H1 (cell line): ENCODE measurements around the gene PLPPR3. TPM values are rescaled to one million over a fixed set of nuclear protein-coding genes. Genes with fewer than 3 reads are reported as not detected.

Experiments
- CTCF ChIA-PET: fragments of 300-600 bp; sonication (Branson Sonifier 250); formaldehyde crosslinking; loops from one replicate; lab custom pipeline; 2021; ENCODE audit not compliant: partially characterized antibody; lab: Charles Lee
- POLR2A ChIA-PET: fragments of 300-600 bp; sonication (Branson Sonifier 250); formaldehyde crosslinking; loops from one replicate; lab custom pipeline; 2021; ENCODE audit warnings: inconsistent platforms; ENCODE audit not compliant: partially characterized antibody; lab: Charles Lee
- DNase-seq, 2 experiments: peaks; one replicate each; pipeline versions ENCODE4 v3.0.0 to v3.0.0-alpha.2; 2010 to 2022; ENCODE audit warnings: low spot score in 2 of 2, low read depth in 1 of 2, mixed read lengths in 1 of 2
- FAIRE-seq: peaks from 2 replicates; lab custom pipeline; 2011; peaks lifted over from hg19 to GRCh38; lab: Jason Lieb, UNC
- H2AFZ ChIP-seq: 2 replicates; pipeline ENCODE4 v1.8.1; 2012; ENCODE audit warnings: low read length, inconsistent platforms
- H2AK5ac ChIP-seq: 2 replicates; pipeline ENCODE4 v1.6.1; 2013; ENCODE audit warnings: low read depth, low read length
- H2BK120ac ChIP-seq: replicated peaks from 2 replicates; pipeline ENCODE3; 2013; ENCODE audit warnings: low read depth, low read length, inconsistent platforms
- H2BK12ac ChIP-seq: 2 replicates; pipeline ENCODE4 v1.6.1; 2013; ENCODE audit warnings: low read depth, low read length
- H2BK15ac ChIP-seq: 2 replicates; pipeline ENCODE4 v1.6.1; 2013; ENCODE audit warnings: low read length
- H2BK20ac ChIP-seq: 2 replicates; pipeline ENCODE4 v1.6.1; 2013; ENCODE audit warnings: low read length
- H2BK5ac ChIP-seq: 2 replicates; pipeline ENCODE4 v1.6.1; 2013; ENCODE audit warnings: low read depth, low read length
- H3K14ac ChIP-seq: 2 replicates; pipeline ENCODE4 v1.6.1; 2013; ENCODE audit warnings: inconsistent platforms; ENCODE audit not compliant: insufficient read length
- H3K18ac ChIP-seq: 2 replicates; pipeline ENCODE4 v1.6.1; 2013; ENCODE audit warnings: low read length; ENCODE audit errors: extremely low read depth
- H3K23ac ChIP-seq: 2 replicates; pipeline ENCODE4 v1.6.1; 2013; ENCODE audit warnings: inconsistent platforms; ENCODE audit not compliant: insufficient read length
- H3K23me2 ChIP-seq: 2 replicates; pipeline ENCODE4 v1.6.1; 2013; ENCODE audit warnings: low read depth, low read length
- H3K27ac ChIP-seq: 2 replicates; pipeline ENCODE4 v1.6.1; 2011; ENCODE audit warnings: low read depth, low read length, inconsistent platforms
- H3K27me3 ChIP-seq, 4 experiments: replicated peaks in 1 of 4; 1 replicate in 1 of 4; 2 replicates in 3 of 4; pipeline versions ENCODE4 v1.6.1 to v1.8.1; 2011 to 2013; ENCODE audit warnings: low read length in 3 of 4, mild to moderate bottlenecking in 3 of 4, inconsistent platforms in 2 of 4, mixed read lengths in 2 of 4, moderate library complexity in 1 of 4; ENCODE audit not compliant: control insufficient read depth in 3 of 4, insufficient read depth in 3 of 4; ENCODE audit errors: extremely low read depth in 1 of 4
- H3K36me3 ChIP-seq, 4 experiments: 2 replicates each; pipeline versions ENCODE4 v1.6.1 to v1.8.1; 2011 to 2013; ENCODE audit warnings: mild to moderate bottlenecking in 4 of 4, low read length in 3 of 4, moderate library complexity in 2 of 4, control low read depth in 1 of 4, inconsistent platforms in 1 of 4; ENCODE audit not compliant: insufficient read depth in 4 of 4, control insufficient read depth in 2 of 4
- H3K4ac ChIP-seq: replicated peaks from 2 replicates; pipeline ENCODE3; 2013; ENCODE audit warnings: low read length, low read depth, mixed read lengths, inconsistent platforms; ENCODE audit not compliant: insufficient read length
- H3K4me1 ChIP-seq, 4 experiments: replicated peaks in 1 of 4; 1 replicate in 1 of 4; 2 replicates in 3 of 4; pipeline versions ENCODE4 v1.6.1 to v1.8.1; 2011 to 2013; ENCODE audit warnings: low read length in 3 of 4, inconsistent platforms in 2 of 4, mixed read lengths in 1 of 4; ENCODE audit not compliant: insufficient read depth in 4 of 4, control insufficient read depth in 3 of 4
- H3K4me2 ChIP-seq, 2 experiments: 2 replicates each; pipeline versions ENCODE4 v1.6.1 to v1.8.1; 2011 to 2013; ENCODE audit warnings: low read depth in 2 of 2, low read length in 2 of 2, control low read depth in 1 of 2, inconsistent platforms in 1 of 2, mild to moderate bottlenecking in 1 of 2; ENCODE audit not compliant: insufficient read depth in 1 of 2
- H3K4me3 ChIP-seq, 4 experiments: fragments of 200-600, 300-600 bp in 1 of 4; sonication (generic), shearing (Covaris generic), sonication (Bioruptor Twin) in 1 of 4; 2 replicates each; pipeline versions ENCODE4 v1.5.1 to v1.8.1; 2011 to 2016; ENCODE audit warnings: low read length in 4 of 4, low read depth in 3 of 4, control low read depth in 2 of 4, inconsistent platforms in 2 of 4, mild to moderate bottlenecking in 2 of 4, mixed read lengths in 1 of 4, moderate library complexity in 1 of 4; ENCODE audit not compliant: insufficient read depth in 2 of 4; ENCODE audit errors: extremely low read depth in 1 of 4
- H3K56ac ChIP-seq: replicated peaks from 2 replicates; pipeline ENCODE3; 2013; ENCODE audit warnings: low read depth, mild to moderate bottlenecking, mixed read lengths, low read length, inconsistent platforms; ENCODE audit not compliant: insufficient read length
- H3K79me1 ChIP-seq: 2 replicates; pipeline ENCODE4 v1.6.1; 2013; ENCODE audit warnings: low read depth, low read length, control low read depth
- H3K79me2 ChIP-seq, 2 experiments: 2 replicates each; pipeline versions ENCODE4 v1.6.1 to v1.8.1; 2012 to 2013; ENCODE audit warnings: low read length in 2 of 2, mild to moderate bottlenecking in 2 of 2, inconsistent platforms in 1 of 2; ENCODE audit not compliant: insufficient read depth in 2 of 2, control insufficient read depth in 1 of 2
- H3K9ac ChIP-seq, 4 experiments: replicated peaks in 1 of 4; 1 replicate in 1 of 4; 2 replicates in 3 of 4; pipeline versions ENCODE4 v1.6.1 to v1.8.1; 2011 to 2013; ENCODE audit warnings: low read depth in 3 of 4, low read length in 3 of 4, control low read depth in 2 of 4, mild to moderate bottlenecking in 2 of 4, moderate library complexity in 2 of 4, inconsistent platforms in 1 of 4; ENCODE audit errors: extremely low read depth in 1 of 4
- H3K9me3 ChIP-seq, 2 experiments: 2 replicates each; pipeline versions ENCODE4 v1.6.1 to v1.8.1; 2012 to 2013; ENCODE audit warnings: mild to moderate bottlenecking in 2 of 2, moderate library complexity in 2 of 2, control low read depth in 1 of 2, inconsistent platforms in 1 of 2, low read depth in 1 of 2, low read length in 1 of 2, mixed read lengths in 1 of 2; ENCODE audit not compliant: insufficient read depth in 2 of 2
- H4K20me1 ChIP-seq, 2 experiments: replicated peaks in 1 of 2; 2 replicates each; pipeline versions ENCODE3 to v1.8.1; 2011 to 2013; ENCODE audit warnings: inconsistent platforms in 2 of 2, low read length in 2 of 2, mild to moderate bottlenecking in 1 of 2; ENCODE audit not compliant: insufficient read depth in 2 of 2, control insufficient read depth in 1 of 2
- H4K5ac ChIP-seq: 2 replicates; pipeline ENCODE4 v1.6.1; 2013; ENCODE audit warnings: low read length, low read depth, mixed read lengths, inconsistent platforms; ENCODE audit not compliant: insufficient read length
- H4K8ac ChIP-seq: 2 replicates; pipeline ENCODE4 v1.8.0; 2013; ENCODE audit warnings: mild to moderate bottlenecking, moderate library complexity, low read length, inconsistent platforms; ENCODE audit not compliant: insufficient read depth; ENCODE audit errors: extremely low read depth
- H4K91ac ChIP-seq: replicated peaks from 2 replicates; pipeline ENCODE3; 2013; ENCODE audit warnings: low read length, mixed read lengths, inconsistent platforms; ENCODE audit not compliant: insufficient read length
- POLR2AphosphoS5 ChIP-seq: IDR thresholded peaks from 2 replicates; pipeline ENCODE4 v1.6.1; 2011; ENCODE audit warnings: low read depth, low read length
- ZNF274 ChIP-seq: IDR thresholded peaks from 2 replicates; pipeline ENCODE4 v1.7.0; 2012; ENCODE audit warnings: low read length, borderline replicate concordance; ENCODE audit errors: extremely low read depth
- WGBS, 2 experiments: shearing (Covaris generic) in 1 of 2; methylation state at CpG; one replicate each; pipeline versions ENCODE4 v1.1.6 to v1.1.7; 2013 to 2015; ENCODE audit warnings: low lambda C conversion rate in 2 of 2, mixed read lengths in 2 of 2, inconsistent platforms in 1 of 2, low coverage in 1 of 2, missing lambda C conversion rate in 1 of 2; ENCODE audit not compliant: insufficient replicate concordance in 2 of 2, insufficient coverage in 1 of 2, insufficient read length in 1 of 2; ENCODE audit errors: extremely low coverage in 1 of 2, missing lambda C conversion rate in 1 of 2; 5-methylcytosine and 5-hydroxymethylcytosine counted together
- polyA plus RNA-seq, 7 experiments: library from polyadenylated mRNA; depleted of rRNA in 3 of 7; stranded (reverse) in 5 of 7; unstranded in 2 of 7; fragments of >200 nt in 5 of 7; fragments of 200-250 nt in 2 of 7; gene quantifications; 1 replicate in 5 of 7; 2 replicates in 1 of 7; 4 replicates in 1 of 7; pipeline versions ENCODE4 v1.2.1 to v1.2.3, GENCODE V29; 2011 to 2013; ENCODE audit warnings: missing spikeins in 2 of 7, mixed read lengths in 2 of 7
- total RNA-seq: library from RNA; stranded (reverse); fragmentation: NEBNext Ultra II Directional; extraction: Animal tissue kit (Norgen Biotek cat#: 25700); gene quantifications from 2 replicates; pipeline ENCODE4 v1.2.1, GENCODE V29; 2021

PLPPR3 gene
- total and polyA plus RNA-seq, 2 of the 8 experiments (the other 6 are each of a cell fraction or from before 2014, with no cell fraction given), result 71.7 to 76.4 TPM

GRCh38 chr19:810883-811489 lies 10.8 kb downstream of the PLPPR3 start:
- no peak overlapping the region for H2BK12ac ChIP-seq
- no peak for DNase-seq
- no peak overlapping the region for H3K23ac ChIP-seq
- peaks cover 0 to 17% of the 10 kb centered on the region in 2 experiments; a peak in 3 of 4 replicates for H3K79me2 ChIP-seq
- ChIA-PET POLR2A (interaction anchor here (0.6 to 16.9 kb wide), 10 partner anchors 9 to 215 kb away, joined by 3 to 277 read pairs (median 6); partner anchors contain the start of genes AZU1, CNN2, PLPPR3 and PTBP1), CTCF (no interaction called here)
- no peaks in the 10 kb centered on the region for H3K9me3 ChIP-seq
- H3K27ac ChIP-seq, result no peak overlapping the region
- no peak overlapping the region for H4K5ac ChIP-seq
- 91% methylated on average over 16 of the region's 25 CpGs; no CpG with 5 or more reads in 1 of the 2 experiments for WGBS, 2 experiments
- no peak overlapping the region for H3K4me2 ChIP-seq
- H3K14ac ChIP-seq, result no peak overlapping the region
- H3K56ac ChIP-seq, result no peak overlapping the region
- peak overlapping the region; percentile 47; the same call in 1 of the 2 replicates for H4K8ac ChIP-seq
- H3K36me3 ChIP-seq, result peaks cover 39 to 92% (median 57%) of the 10 kb centered on the region in 4 experiments
- no peak overlapping the region for H2BK5ac ChIP-seq
- no peaks in the 10 kb centered on the region; a peak in 1 of 7 replicates for H3K4me1 ChIP-seq
- peaks cover 2% of the 10 kb centered on the region; the same call in 1 of the 2 replicates for H3K23me2 ChIP-seq
- H2BK15ac ChIP-seq, result no peak overlapping the region
- H2AFZ ChIP-seq, result no peak overlapping the region
- no peaks in the 10 kb centered on the region for H3K27me3 ChIP-seq
- no peak overlapping the region for H3K4ac ChIP-seq
- no peak overlapping the region for H2BK20ac ChIP-seq
- no peak overlapping the region for H3K18ac ChIP-seq
- peak; percentile 34; the same call in 1 of the 2 replicates for TF ChIP-seq POLR2AphosphoS5
- no peak for TF ChIP-seq ZNF274
- no peak overlapping the region for H2AK5ac ChIP-seq
- H3K4me3 ChIP-seq, result no peak overlapping the region
- H2BK120ac ChIP-seq, result no peak overlapping the region
- no peak overlapping the region for H4K91ac ChIP-seq
- H3K79me1 ChIP-seq, result peaks cover 4% of the 10 kb centered on the region
- peaks cover 17 to 38% of the 10 kb centered on the region in 2 experiments for H4K20me1 ChIP-seq
- no peak for FAIRE-seq
- no peak overlapping the region for H3K9ac ChIP-seq
